Parathyroid adenoma (tissue), 2 donors: Measurements from ENCODE around the gene APPBP2.

Experiments used
- H2AFZ ChIP-seq: fragments of 300-600 bp; sonication (generic); one replicate; pipeline ENCODE4 v1.7.0; 2017; ENCODE audit warnings: antibody characterized with exemption, mild to moderate bottlenecking
- H3K27ac ChIP-seq: fragments of 300-600 bp; sonication (generic); one replicate; pipeline ENCODE4 v1.7.0; 2017
- H3K27me3 ChIP-seq: fragments of 300-600 bp; sonication (generic); one replicate; pipeline ENCODE4 v1.7.0; 2017; ENCODE audit warnings: low read length; ENCODE audit not compliant: control insufficient read depth, insufficient read depth
- H3K36me3 ChIP-seq: fragments of 300-600 bp; sonication (generic); one replicate; pipeline ENCODE4 v1.7.0; 2017; ENCODE audit warnings: low read length; ENCODE audit not compliant: control insufficient read depth, insufficient read depth
- H3K4me1 ChIP-seq: fragments of 300-600 bp; sonication (generic); one replicate; pipeline ENCODE4 v1.7.0; 2017; ENCODE audit warnings: control low read depth
- H3K4me2 ChIP-seq: fragments of 300-600 bp; sonication (generic); one replicate; pipeline ENCODE4 v1.7.0; 2017; ENCODE audit warnings: low read length
- H3K4me3 ChIP-seq: fragments of 300-600 bp; sonication (generic); one replicate; pipeline ENCODE4 v1.7.0; 2017; ENCODE audit warnings: low read depth, low read length
- H3K79me2 ChIP-seq: fragments of 300-600 bp; sonication (generic); one replicate; pipeline ENCODE4 v1.7.0; 2017; ENCODE audit warnings: control low read depth
- H3K9ac ChIP-seq: fragments of 300-600 bp; sonication (generic); one replicate; pipeline ENCODE4 v1.7.0; 2017; ENCODE audit warnings: mild to moderate bottlenecking
- H3K9me3 ChIP-seq: fragments of 300-600 bp; sonication (generic); one replicate; pipeline ENCODE4 v1.7.0; 2017; ENCODE audit warnings: low read length; ENCODE audit not compliant: control insufficient read depth
- CTCF ChIP-seq: fragments of 300-600 bp; sonication (generic); IDR thresholded peaks from one replicate; pipeline ENCODE4 v1.7.0; 2017; ENCODE audit warnings: antibody characterized with exemption, mild to moderate bottlenecking
- donor health status: primary hyperparathyroidism.

APPBP2 gene

GRCh38 chr17:60562421-60562820 is 36.4 kb upstream of the APPBP2 start:
- H3K27me3 ChIP-seq = no peaks in the 10 kb centered on the region
- no peaks in the 10 kb centered on the region for H3K79me2 ChIP-seq
- H3K4me1 ChIP-seq = no peaks in the 10 kb centered on the region
- H2AFZ ChIP-seq = no peak overlapping the region
- TF ChIP-seq CTCF = no peak
- H3K4me2 ChIP-seq = no peak overlapping the region
- no peak overlapping the region for H3K4me3 ChIP-seq
- no peaks in the 10 kb centered on the region for H3K9me3 ChIP-seq
- no peaks in the 10 kb centered on the region for H3K36me3 ChIP-seq
- H3K27ac ChIP-seq = no peak overlapping the region
- no peak overlapping the region for H3K9ac ChIP-seq

- Histone ChIP-seq H3K27me3 (no peaks in the 10 kb centered on the region), H3K27ac (no peak overlapping the region), H3K36me3 (no peaks in the 10 kb centered on the region), H3K4me2 (no peak overlapping the region), H3K79me2 (no peaks in the 10 kb centered on the region), H3K4me3 (no peak overlapping the region), H3K9ac (no peak overlapping the region), H2AFZ (no peak overlapping the region), H3K9me3 (no peaks in the 10 kb centered on the region), H3K4me1 (no peaks in the 10 kb centered on the region)
- TF ChIP-seq CTCF = no peak
Measured at GRCh38 chr17:60560860-60561257, 34.8 kb upstream of the APPBP2 start.

- TF ChIP-seq CTCF = no peak
- no peak overlapping the region for H3K9ac ChIP-seq
- no peak overlapping the region for H2AFZ ChIP-seq
- no peaks in the 10 kb centered on the region for H3K9me3 ChIP-seq
- H3K4me2 ChIP-seq = no peak overlapping the region
- H3K36me3 ChIP-seq = no peaks in the 10 kb centered on the region
- no peaks in the 10 kb centered on the region for H3K79me2 ChIP-seq
- H3K4me3 ChIP-seq = no peak overlapping the region
- H3K27ac ChIP-seq = no peak overlapping the region
- no peaks in the 10 kb centered on the region for H3K4me1 ChIP-seq
- no peaks in the 10 kb centered on the region for H3K27me3 ChIP-seq
Measured at GRCh38 chr17:60559995-60560859, 34.2 kb upstream of the APPBP2 start.

- no peaks in the 10 kb centered on the region for H3K9me3 ChIP-seq
- no peak overlapping the region for H3K4me3 ChIP-seq
- no peaks in the 10 kb centered on the region for H3K79me2 ChIP-seq
- no peak overlapping the region for H3K27ac ChIP-seq
- H3K4me1 ChIP-seq = no peaks in the 10 kb centered on the region
- no peak for TF ChIP-seq CTCF
- no peaks in the 10 kb centered on the region for H3K36me3 ChIP-seq
- no peaks in the 10 kb centered on the region for H3K27me3 ChIP-seq
- no peak overlapping the region for H3K4me2 ChIP-seq
- H3K9ac ChIP-seq = no peak overlapping the region
- H2AFZ ChIP-seq = no peak overlapping the region
Measured at GRCh38 chr17:60559659-60559994, 33.6 kb upstream of the APPBP2 start.

GRCh38 chr17:60557805-60558204 is 31.8 kb upstream of the APPBP2 start:
- no peak overlapping the region for H3K27ac ChIP-seq
- H3K4me1 ChIP-seq = no peaks in the 10 kb centered on the region
- TF ChIP-seq CTCF = no peak
- no peak overlapping the region for H2AFZ ChIP-seq
- no peak overlapping the region for H3K4me2 ChIP-seq
- H3K4me3 ChIP-seq = no peak overlapping the region
- no peaks in the 10 kb centered on the region for H3K9me3 ChIP-seq
- H3K79me2 ChIP-seq = no peaks in the 10 kb centered on the region
- H3K36me3 ChIP-seq = no peaks in the 10 kb centered on the region
- no peak overlapping the region for H3K9ac ChIP-seq
- no peaks in the 10 kb centered on the region for H3K27me3 ChIP-seq
